H9 (cell line): Measurements from ENCODE around the gene STK32B. TPM values are rescaled to one million over a fixed set of nuclear protein-coding genes. Genes with fewer than 3 reads are reported as not detected.

Source experiments
- DNase-seq: peaks from one replicate; pipeline ENCODE4 v3.0.0-alpha.2; 2017
- H2AFZ ChIP-seq: one replicate; pipeline ENCODE4 v1.6.1; 2013; ENCODE audit warnings: mild to moderate bottlenecking, low read length, control low read depth, moderate library complexity
- H2AK5ac ChIP-seq: 2 replicates; pipeline ENCODE4 v1.6.1; 2013; ENCODE audit warnings: low read length, control low read depth, mixed read lengths; ENCODE audit not compliant: insufficient read length
- H2BK120ac ChIP-seq: one replicate; pipeline ENCODE4 v1.6.1; 2013; ENCODE audit warnings: low read depth, mild to moderate bottlenecking, low read length, control low read depth, inconsistent platforms; ENCODE audit not compliant: poor library complexity, severe bottlenecking
- H2BK12ac ChIP-seq: 2 replicates; pipeline ENCODE4 v1.6.1; 2013; ENCODE audit warnings: low read length, control low read depth, mixed read lengths, low read depth; ENCODE audit not compliant: insufficient read length
- H2BK15ac ChIP-seq: 2 replicates; pipeline ENCODE4 v1.6.1; 2013; ENCODE audit warnings: low read depth, low read length, control low read depth
- H2BK20ac ChIP-seq: one replicate; pipeline ENCODE4 v1.6.1; 2013; ENCODE audit warnings: low read depth, mild to moderate bottlenecking, low read length, control low read depth, inconsistent platforms; ENCODE audit not compliant: poor library complexity, severe bottlenecking
- H2BK5ac ChIP-seq: 2 replicates; pipeline ENCODE4 v1.6.1; 2013; ENCODE audit warnings: low read length, control low read depth, mixed read lengths; ENCODE audit not compliant: insufficient read length
- H3K14ac ChIP-seq: 2 replicates; pipeline ENCODE4 v1.6.1; 2013; ENCODE audit warnings: low read length, control low read depth; ENCODE audit not compliant: insufficient read depth
- H3K18ac ChIP-seq: 2 replicates; pipeline ENCODE4 v1.6.1; 2013; ENCODE audit warnings: low read depth, mild to moderate bottlenecking, mixed read lengths, low read length, control low read depth; ENCODE audit not compliant: insufficient read length
- H3K23ac ChIP-seq: 2 replicates; pipeline ENCODE4 v1.6.1; 2013; ENCODE audit warnings: low read length, control low read depth, mixed read lengths, low read depth; ENCODE audit not compliant: insufficient read length
- H3K23me2 ChIP-seq: 2 replicates; pipeline ENCODE4 v1.6.1; 2013; ENCODE audit warnings: low read depth, mild to moderate bottlenecking, mixed read lengths, low read length, control low read depth; ENCODE audit not compliant: insufficient read length, poor library complexity, severe bottlenecking
- H3K27ac ChIP-seq: 2 replicates; pipeline ENCODE4 v1.5.1; 2013; ENCODE audit warnings: low read length, control low read depth, mixed read lengths, low read depth; ENCODE audit not compliant: insufficient read length
- H3K27me3 ChIP-seq: 2 replicates; pipeline ENCODE4 v1.6.1; 2013; ENCODE audit warnings: low read length, control low read depth, inconsistent platforms; ENCODE audit not compliant: insufficient read depth
- H3K4ac ChIP-seq: 2 replicates; pipeline ENCODE4 v1.6.1; 2013; ENCODE audit warnings: low read depth, mild to moderate bottlenecking, control low read depth, inconsistent platforms, low read length, moderate library complexity
- H3K4me1 ChIP-seq: 2 replicates; pipeline ENCODE4 v1.6.1; 2013; ENCODE audit warnings: low read length, control low read depth, inconsistent platforms; ENCODE audit not compliant: insufficient read depth
- H3K4me2 ChIP-seq: 2 replicates; pipeline ENCODE4 v1.6.1; 2013; ENCODE audit warnings: low read length, control low read depth, mixed read lengths; ENCODE audit not compliant: insufficient read length, insufficient read depth
- H3K56ac ChIP-seq: 2 replicates; pipeline ENCODE4 v1.6.1; 2013; ENCODE audit warnings: low read depth, mild to moderate bottlenecking, mixed read lengths, low read length, control low read depth; ENCODE audit not compliant: insufficient read length
- H3K79me1 ChIP-seq: 2 replicates; pipeline ENCODE4 v1.6.1; 2013; ENCODE audit warnings: low read depth, mild to moderate bottlenecking, moderate library complexity, low read length, control low read depth, inconsistent platforms; ENCODE audit not compliant: insufficient read depth, poor library complexity, severe bottlenecking
- H3K79me2 ChIP-seq: 2 replicates; pipeline ENCODE4 v1.6.1; 2013; ENCODE audit warnings: low read length, control low read depth, inconsistent platforms; ENCODE audit not compliant: insufficient read depth
- H3K9ac ChIP-seq: 2 replicates; pipeline ENCODE4 v1.6.1; 2013; ENCODE audit warnings: low read length, control low read depth, mixed read lengths; ENCODE audit not compliant: insufficient read length; ENCODE audit errors: extremely low read depth
- H3K9me3 ChIP-seq: one replicate; pipeline ENCODE4 v1.6.1; 2013; ENCODE audit warnings: low read depth, low read length, inconsistent platforms; ENCODE audit not compliant: control insufficient read depth
- H3T11ph ChIP-seq: one replicate; pipeline ENCODE4 v1.6.1; 2013; ENCODE audit warnings: mild to moderate bottlenecking, low read length, control low read depth, inconsistent platforms
- H4K20me1 ChIP-seq: one replicate; pipeline ENCODE4 v1.6.1; 2013; ENCODE audit not compliant: control insufficient read depth, insufficient read length, insufficient read depth
- H4K5ac ChIP-seq: 2 replicates; pipeline ENCODE4 v1.6.1; 2013; ENCODE audit warnings: low read depth, mild to moderate bottlenecking, mixed read lengths, low read length, control low read depth; ENCODE audit not compliant: insufficient read length
- H4K8ac ChIP-seq: replicated peaks from 2 replicates; pipeline ENCODE4 v1.6.1; 2013; ENCODE audit warnings: low read length, control low read depth, mixed read lengths, low read depth; ENCODE audit not compliant: insufficient read length
- H4K91ac ChIP-seq: 2 replicates; pipeline ENCODE4 v1.6.1; 2013; ENCODE audit warnings: low read depth, mild to moderate bottlenecking, moderate library complexity, mixed read lengths, low read length, control low read depth; ENCODE audit not compliant: insufficient read length
- H3K27ac Mint-ChIP-seq, 3 experiments: 2 replicates in 2 of 3; 3 replicates in 1 of 3; pipeline ENCODE4 v1.8.0; 2020 to 2021; ENCODE audit warnings: mixed read lengths in 3 of 3, mild to moderate bottlenecking in 1 of 3, moderate library complexity in 1 of 3
- H3K27me3 Mint-ChIP-seq: 2 replicates; pipeline ENCODE4 v1.8.0; 2021; ENCODE audit warnings: low read depth, mild to moderate bottlenecking, moderate library complexity, mixed read lengths
- H3K36me3 Mint-ChIP-seq, 3 experiments: 2 replicates in 2 of 3; 3 replicates in 1 of 3; pipeline ENCODE4 v1.8.0; 2020 to 2021; ENCODE audit warnings: low read depth in 3 of 3, mixed read lengths in 3 of 3; ENCODE audit not compliant: insufficient read depth in 1 of 3
- H3K4me1 Mint-ChIP-seq, 2 experiments: 2 replicates each; pipeline ENCODE4 v1.8.0; 2020; ENCODE audit warnings: mixed read lengths in 2 of 2
- H3K4me3 Mint-ChIP-seq, 2 experiments: 2 replicates in 1 of 2; 3 replicates in 1 of 2; pipeline ENCODE4 v1.8.0; 2020 to 2021; ENCODE audit warnings: mild to moderate bottlenecking in 2 of 2, mixed read lengths in 2 of 2, moderate library complexity in 1 of 2
- H3K9me3 Mint-ChIP-seq, 2 experiments: 2 replicates in 1 of 2; 3 replicates in 1 of 2; pipeline ENCODE4 v1.8.0; 2020; ENCODE audit warnings: mild to moderate bottlenecking in 2 of 2, mixed read lengths in 2 of 2, moderate library complexity in 1 of 2
- WGBS: extraction: QIAGEN DNeasy Blood & Tissue Kit; methylation state at CpG from one replicate; pipeline ENCODE4 v1.1.7; 2013; ENCODE audit warnings: missing lambda C conversion rate, low lambda C conversion rate, mixed read lengths; ENCODE audit not compliant: insufficient read length; ENCODE audit errors: extremely low coverage; 5-methylcytosine and 5-hydroxymethylcytosine counted together
- total RNA-seq: library from RNA; stranded (reverse); gene quantifications from 2 replicates; pipeline ENCODE4 v1.2.1, GENCODE V29; 2021
- TF ChIP-seq, protein P1 (sequence below): fragments of 200-600 bp; sonication (generic); conservative IDR thresholded peaks from 3 replicates; pipeline ENCODE4 v1.8.0; 2021; ENCODE audit warnings: antibody characterized with exemption, mild to moderate bottlenecking

Gene STK32B
- total RNA-seq, 1 experiment from 2014 or later, result 1.0 TPM

DNA sequence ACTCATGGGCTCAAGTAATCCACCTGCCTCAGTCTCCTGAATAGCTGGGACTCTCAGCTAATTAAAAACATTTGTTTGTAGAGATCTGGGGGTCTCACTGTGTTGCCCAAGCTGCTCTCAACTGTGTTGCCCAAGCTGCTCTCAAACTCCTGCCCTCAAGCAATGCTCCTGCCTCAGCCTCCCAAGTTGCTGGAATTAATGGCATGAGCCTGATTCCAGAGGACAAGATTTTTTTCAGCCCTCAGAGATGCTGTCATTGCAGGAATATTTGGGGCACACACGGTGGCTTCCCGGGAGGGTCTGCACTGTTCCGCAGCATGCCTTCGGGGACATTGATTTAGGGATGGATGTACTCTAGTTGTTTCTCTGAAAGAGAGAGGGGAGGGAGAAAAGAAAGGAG lies 49.7 kb downstream of the STK32B start:
- no peak overlapping the region for H2AFZ ChIP-seq
- H3K56ac ChIP-seq, result no peak overlapping the region
- H3K9me3 ChIP-seq, result no peaks in the 10 kb centered on the region
- no peak overlapping the region for H3K4me2 ChIP-seq
- H4K8ac ChIP-seq, result no peak overlapping the region
- no peak overlapping the region for H2BK15ac ChIP-seq
- DNase-seq, result no peak
- TF ChIP-seq, protein P1, sequence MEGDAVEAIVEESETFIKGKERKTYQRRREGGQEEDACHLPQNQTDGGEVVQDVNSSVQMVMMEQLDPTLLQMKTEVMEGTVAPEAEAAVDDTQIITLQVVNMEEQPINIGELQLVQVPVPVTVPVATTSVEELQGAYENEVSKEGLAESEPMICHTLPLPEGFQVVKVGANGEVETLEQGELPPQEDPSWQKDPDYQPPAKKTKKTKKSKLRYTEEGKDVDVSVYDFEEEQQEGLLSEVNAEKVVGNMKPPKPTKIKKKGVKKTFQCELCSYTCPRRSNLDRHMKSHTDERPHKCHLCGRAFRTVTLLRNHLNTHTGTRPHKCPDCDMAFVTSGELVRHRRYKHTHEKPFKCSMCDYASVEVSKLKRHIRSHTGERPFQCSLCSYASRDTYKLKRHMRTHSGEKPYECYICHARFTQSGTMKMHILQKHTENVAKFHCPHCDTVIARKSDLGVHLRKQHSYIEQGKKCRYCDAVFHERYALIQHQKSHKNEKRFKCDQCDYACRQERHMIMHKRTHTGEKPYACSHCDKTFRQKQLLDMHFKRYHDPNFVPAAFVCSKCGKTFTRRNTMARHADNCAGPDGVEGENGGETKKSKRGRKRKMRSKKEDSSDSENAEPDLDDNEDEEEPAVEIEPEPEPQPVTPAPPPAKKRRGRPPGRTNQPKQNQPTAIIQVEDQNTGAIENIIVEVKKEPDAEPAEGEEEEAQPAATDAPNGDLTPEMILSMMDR, result no peak
- no peaks in the 10 kb centered on the region for H3K23me2 ChIP-seq
- H3K14ac ChIP-seq, result no peak overlapping the region
- no peak overlapping the region for H3T11ph ChIP-seq
- whole genome bisulfite sequencing, result no CpG with 5 or more reads among the region's 4 CpGs
- H3K18ac ChIP-seq, result no peak overlapping the region
- no peaks in the 10 kb centered on the region for H3K4me1 ChIP-seq
- no peak overlapping the region for H2AK5ac ChIP-seq
- peaks cover 4 to 7% of the 10 kb centered on the region in 2 experiments for H3K4me1 Mint-ChIP-seq
- H3K9ac ChIP-seq, result no peak overlapping the region
- no peaks in the 10 kb centered on the region for H4K20me1 ChIP-seq
- H3K4ac ChIP-seq, result no peak overlapping the region
- no peak overlapping the region for H3K4me3 Mint-ChIP-seq
- H2BK120ac ChIP-seq, result no peak overlapping the region
- H3K79me2 ChIP-seq, result no peaks in the 10 kb centered on the region
- H3K27me3 ChIP-seq, result no peaks in the 10 kb centered on the region
- no peak overlapping the region for H4K91ac ChIP-seq
- H3K9me3 Mint-ChIP-seq, result no peaks in the 10 kb centered on the region; a peak in 1 of 5 replicates
- no peak overlapping the region for H3K27ac Mint-ChIP-seq
- H4K5ac ChIP-seq, result no peak overlapping the region
- peaks cover 28% of the 10 kb centered on the region for H3K27me3 Mint-ChIP-seq
- no peak overlapping the region for H2BK20ac ChIP-seq
- H3K79me1 ChIP-seq, result no peaks in the 10 kb centered on the region
- no peak overlapping the region for H3K23ac ChIP-seq
- H2BK12ac ChIP-seq, result no peak overlapping the region
- H3K27ac ChIP-seq, result no peak overlapping the region
- H2BK5ac ChIP-seq, result no peak overlapping the region
- no peaks in the 10 kb centered on the region; a peak in 1 of 7 replicates for H3K36me3 Mint-ChIP-seq
